HG02981 (cell line): ENCODE measurements around the gene PTPRB.

ENCODE experiments used
- ATAC-seq: cut with Tn5 transposase; IDR thresholded peaks from one replicate; pipeline ENCODE4 v1.9.1; 2021; ENCODE audit warnings: mild to moderate bottlenecking, moderate library complexity; ENCODE audit not compliant: unreplicated experiment

PTPRB gene

DNA sequence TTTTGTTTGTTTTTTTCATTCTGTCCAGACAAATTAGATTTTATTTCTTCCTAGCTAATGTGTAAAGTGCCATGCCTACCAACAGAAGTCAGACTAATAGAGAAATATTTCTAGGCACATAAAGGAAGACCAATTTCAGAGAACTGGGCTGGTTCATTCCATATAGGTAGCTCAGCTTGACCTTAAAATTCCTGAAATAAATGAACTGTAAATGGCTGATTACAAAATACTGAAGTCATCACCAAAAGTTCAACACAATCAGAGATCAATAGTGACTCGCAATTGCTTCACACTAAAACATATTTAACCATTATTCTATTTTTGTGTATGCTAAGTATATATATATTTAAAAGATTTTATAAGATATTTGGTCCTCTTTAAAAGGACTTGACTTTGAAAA is 34.2 kb downstream of the PTPRB start:
- ATAC-seq = no peak

DNA sequence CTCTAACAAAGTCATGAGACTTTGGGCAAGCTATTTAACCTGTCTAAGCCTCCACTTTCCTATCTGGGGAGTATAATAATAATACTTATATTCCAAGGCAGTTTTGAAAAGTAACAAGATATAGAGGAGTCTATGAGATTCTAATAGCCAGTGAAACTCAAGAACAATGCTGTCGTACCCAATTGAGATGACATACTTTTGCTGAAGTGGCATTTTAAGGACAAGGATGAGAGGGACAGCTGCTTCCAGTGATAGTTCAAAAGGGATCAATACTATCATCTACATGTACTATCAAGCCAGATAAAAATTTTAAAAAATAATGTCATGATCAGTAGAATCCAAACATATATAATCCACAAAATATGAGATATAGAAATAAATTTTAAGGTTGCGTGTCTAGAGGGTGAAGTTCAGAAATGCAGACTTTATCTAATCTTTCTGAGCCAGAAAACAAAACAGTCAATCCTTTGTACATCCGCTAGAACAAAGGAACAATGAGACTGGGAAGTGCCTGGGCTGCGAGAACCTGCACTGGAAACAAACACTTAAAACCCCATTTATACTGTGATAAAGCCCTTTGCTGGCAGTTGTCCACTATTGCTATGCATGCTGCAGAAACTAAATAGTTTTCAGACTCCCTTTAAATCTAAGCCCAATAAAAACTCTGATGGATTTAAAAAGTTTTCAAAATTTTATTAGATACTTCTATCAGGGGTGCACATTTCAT is 38.6 kb downstream of the PTPRB start:
- no peak for ATAC-seq

DNA sequence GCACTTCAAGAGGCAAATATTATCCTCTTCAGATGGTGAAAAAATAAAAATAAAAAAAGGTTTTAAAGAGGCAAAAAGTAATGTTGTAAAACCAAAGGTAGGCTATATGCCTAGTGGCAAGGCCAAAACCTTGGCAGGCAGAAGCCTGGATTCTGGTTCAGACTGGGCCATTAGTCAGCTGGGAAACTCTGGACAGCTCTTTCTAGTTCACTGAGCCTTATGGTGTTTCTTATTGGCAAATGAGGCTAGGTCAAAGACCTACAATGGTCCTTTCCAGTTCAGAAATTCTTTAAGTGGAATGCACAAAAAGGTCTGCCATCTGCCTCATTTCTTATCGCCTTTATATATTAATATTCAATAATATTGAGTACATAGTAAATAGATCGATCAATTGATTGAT is 44.6 kb downstream of the PTPRB start:
- ATAC-seq = no peak

DNA sequence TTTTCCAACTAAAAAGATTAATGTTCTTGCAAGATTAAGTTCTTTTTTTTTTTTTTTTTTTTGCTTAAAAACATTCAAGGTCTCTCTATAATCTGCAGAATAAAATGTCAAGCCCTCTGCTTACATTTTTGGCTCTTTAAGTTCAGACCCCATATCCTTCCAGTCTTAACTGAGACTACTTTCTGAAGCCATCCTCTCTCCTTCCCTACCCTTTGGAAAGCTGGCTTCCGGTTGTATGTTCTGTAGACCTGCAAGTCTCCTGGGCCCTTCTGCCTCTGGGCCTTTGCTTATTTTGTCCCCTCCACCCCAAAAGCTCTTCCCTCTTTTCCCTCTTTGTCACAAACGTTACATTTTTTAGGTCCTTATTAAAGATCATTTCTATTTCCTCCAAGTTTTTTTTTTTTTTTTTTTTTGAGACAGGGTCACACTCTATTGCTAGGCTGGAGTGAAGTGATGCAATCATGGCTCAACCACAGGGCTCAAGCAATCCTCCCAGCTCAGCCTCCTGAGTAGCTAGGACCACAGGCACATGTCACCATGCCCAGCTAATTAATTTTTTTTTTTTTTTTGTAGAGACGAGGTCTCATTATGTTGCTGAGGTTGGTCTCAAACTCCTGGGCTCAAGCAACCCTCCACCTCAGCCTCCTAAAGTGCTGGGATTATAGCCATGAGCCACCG is 46.5 kb downstream of the PTPRB start:
- no peak for ATAC-seq

DNA sequence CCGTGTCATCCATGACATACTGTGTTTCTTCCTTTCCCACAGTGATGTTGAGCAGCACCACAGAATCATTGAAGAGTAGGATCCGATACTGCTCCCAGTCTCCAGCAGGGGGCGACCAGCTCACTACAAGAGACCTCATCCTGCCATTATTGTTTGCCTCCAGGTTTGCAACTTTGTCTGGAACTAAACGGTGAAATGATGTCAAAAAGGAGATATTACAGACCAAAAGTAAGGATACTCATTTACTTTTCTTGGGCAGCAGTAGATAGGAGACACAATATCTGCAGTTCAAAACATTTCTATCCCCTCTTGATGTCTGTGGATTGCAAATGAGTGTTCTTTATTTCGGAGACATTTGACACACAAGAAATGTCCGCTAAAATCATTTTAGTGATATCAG is 47.2 kb downstream of the PTPRB start:
- ATAC-seq = peak; percentile 95

DNA sequence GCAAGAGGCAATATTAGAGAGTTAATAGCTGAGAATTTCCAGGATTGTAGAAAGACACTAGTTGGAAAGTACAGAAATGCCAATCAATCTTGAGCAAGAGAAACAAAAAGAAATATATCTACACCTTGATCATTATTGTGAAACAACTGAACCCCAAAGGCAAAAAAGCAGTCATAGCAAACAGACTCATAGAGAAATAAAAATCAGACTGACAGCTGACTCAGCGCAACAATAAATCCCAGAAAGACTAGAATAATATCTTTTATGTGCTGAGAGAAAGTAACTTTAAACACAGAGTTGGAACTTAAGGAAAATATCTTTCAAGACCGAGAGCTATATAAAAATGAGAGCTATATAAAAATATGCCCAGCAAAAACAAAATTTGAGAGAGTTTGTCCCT is 52.9 kb downstream of the PTPRB start:
- no peak for ATAC-seq

DNA sequence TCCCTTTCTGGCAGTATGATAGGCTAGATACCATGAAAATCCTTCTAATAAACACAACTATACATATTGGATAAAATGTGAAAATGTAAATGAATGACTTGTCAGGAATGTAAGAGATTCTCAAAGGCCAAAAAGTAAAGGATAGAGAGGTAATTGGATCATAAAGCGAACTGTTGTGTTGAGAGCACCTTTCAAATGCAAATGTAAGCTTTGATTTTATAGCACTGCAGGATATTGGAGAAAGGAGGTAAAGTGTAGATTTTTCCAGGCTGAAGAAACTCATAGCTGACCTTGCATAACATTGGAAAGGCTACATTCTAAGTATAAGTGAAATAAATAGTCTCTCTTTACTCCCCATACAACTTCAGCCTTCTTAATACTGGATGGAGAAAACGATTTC is 54.0 kb downstream of the PTPRB start:
- ATAC-seq = no peak

DNA sequence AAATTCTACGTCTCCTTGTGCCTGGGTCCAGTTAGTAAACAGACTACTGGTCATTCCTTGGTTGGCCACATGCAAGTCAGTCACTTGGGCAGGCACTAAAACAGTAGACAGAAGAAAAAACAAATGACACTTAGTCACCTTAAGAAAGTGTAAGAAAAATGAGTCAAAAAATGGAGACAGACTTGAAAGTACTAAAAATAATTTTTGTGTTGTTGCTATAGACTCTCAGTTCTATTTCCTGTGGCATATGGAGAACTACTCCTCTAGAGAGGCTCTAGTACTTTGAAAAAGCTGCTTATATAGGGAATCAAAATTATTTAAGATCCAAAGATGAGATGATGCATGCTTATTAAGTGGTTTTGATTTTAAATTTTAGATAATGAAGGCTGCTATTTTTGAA is 56.0 kb downstream of the PTPRB start:
- no peak for ATAC-seq

DNA sequence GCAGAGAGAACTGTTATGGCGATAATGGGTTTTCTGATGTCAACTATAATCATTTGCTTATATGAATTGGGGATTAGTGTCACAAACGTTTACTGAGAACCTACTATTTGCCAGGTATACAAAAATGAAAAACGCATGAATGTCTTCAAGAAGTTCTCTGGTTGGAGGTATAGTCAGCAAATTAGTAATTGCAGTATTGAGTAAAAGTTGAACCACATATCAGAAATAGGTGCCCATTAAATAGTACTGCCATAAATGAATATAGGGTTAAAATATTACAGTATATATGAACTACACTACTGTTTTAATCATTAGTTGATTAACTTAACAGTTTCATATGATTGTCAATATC is 60.0 kb downstream of the PTPRB start:
- ATAC-seq = no peak

DNA sequence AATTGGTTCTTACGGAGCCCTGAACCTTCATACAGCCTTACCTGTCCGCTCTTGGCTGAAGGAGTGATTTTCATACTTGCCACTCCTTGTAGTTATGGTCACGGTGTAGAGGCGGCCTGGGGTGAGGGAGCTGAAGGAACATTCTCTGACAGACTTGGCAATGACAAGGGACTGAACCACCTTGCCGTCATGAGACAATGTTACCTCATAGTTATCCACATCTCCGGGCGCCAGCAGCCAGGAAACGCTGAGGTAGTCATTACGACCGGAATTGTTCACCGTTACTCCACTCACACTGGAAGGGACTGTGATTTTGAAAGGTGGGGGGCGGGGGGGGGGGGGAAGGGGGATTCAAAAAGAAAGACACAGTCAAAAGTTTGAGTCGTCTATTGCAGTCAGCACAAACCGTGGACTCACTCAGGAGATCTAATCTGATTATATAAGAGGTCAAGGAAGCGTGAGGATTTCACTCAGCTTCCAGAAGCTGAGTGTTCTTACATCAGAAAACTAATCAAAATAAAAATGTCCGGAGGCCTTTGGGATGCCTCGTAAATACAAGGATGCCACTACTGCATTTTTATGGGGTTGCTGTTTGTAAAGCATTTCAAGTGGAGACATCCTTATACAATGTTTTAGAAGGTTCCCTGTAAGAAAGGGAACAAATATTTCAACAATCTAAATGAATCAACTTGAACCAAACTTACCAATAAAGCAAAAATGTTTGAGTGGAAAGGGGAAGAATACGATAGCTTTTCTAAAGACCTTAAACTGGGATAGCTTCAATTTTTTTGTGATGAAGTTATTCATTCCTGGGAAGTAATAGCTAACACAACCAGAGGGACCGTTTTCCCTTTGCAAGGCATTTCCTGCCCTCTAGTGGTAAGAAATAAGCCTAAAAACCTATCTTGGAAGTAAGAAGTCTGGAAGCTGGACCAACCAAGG is 60.6 kb downstream of the PTPRB start:
- no peak for ATAC-seq

DNA sequence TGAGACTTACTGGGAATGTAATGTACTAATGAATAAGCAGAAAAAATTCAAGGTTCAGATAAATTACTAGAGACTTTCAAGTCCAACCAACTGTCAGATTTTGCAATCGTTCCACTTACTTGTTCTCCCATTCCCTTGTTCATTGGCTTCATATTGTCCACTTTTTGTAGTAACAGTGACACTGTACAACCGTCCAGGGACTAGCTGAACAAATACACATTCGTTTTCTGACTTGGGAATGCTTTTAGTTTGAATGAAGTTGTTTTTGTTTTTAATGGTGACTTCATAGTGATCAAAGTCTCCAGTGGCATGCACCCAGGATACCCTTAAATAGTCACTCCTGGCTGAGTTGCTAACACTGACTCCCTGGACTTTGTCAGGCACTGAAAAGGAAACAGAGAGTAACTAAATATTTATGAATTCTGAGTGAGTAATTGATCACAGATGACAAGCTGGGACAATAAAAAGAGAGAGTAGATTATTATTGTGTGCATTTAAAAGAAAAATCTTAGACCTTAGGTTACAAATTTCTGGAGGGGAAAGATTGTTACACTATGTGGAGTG is 65.4 kb downstream of the PTPRB start:
- no peak for ATAC-seq

DNA sequence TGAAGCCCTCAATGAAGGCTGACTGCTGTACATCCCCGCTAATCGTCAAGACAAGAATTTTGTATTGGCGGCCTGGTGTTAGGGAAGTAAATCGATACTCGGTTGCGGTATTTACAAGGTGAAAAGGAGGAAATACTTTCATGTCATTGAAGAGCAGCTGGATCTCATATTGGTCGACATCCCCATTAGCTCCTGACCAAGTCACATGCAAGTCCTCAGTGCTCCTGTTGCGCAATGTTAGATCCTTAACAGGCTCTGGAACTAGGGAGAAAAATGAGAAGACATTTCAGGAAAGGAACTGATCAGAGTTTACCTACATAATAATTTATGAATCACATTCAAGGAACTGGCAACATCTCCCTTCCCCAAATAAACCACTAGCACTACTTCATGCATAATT is 66.2 kb downstream of the PTPRB start:
- no peak for ATAC-seq

DNA sequence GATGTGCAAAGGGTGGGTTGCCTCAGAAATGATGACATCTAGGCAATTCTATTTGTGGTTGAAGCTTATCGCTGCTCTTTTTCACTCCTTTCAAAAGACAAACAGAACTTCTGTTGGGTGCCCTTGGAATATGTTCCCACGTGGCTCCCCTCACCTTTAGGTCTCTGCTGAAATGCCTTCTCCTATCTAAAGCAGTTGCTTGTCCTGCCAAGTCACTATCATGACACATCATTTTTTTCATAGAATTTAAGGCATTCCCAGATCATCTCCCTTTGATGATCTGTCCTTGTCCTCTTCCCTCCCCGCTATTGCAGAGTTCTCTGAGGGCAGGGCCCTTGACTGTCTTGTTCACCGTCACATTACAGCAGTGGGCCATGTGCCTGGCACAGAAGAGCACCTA is 75.7 kb downstream of the PTPRB start:
- no peak for ATAC-seq

DNA sequence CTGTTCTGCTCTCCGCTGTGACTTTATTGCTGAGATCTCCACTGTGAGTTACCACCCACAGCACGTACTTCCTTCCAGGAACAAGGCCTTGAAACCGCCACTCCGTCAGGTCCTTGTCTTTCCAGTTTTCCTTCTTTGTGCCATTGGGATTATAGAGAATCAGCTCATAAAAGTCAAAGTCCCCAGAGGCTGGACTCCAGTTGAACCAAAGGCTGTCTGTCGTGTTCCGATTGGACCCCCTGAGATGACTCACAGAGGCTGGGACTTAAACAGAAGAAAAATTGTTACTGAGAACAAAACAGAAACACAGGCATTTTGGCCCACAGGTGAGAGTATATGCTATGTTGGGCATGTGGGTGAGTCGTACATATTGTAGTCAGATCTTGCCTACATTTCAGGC is 76.6 kb downstream of the PTPRB start:
- no peak for ATAC-seq

DNA sequence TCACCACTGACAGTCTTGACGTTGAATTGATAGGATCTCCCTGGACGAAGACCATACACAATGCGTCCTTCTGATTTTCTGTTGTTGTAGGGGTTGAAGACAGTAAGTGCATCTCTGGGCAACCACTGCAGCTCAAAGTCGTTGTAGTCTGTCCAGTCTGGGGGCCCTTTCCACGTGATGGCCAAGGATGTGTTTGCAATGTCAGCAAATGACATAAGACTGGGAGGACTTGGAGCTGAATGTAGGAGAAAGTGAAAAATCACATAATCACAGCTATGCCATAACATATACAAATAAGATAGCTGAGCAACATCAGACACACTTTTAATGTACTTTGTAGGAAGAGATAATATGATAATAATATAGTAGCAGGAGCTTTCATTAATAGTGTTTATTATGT is 77.8 kb downstream of the PTPRB start:
- no peak for ATAC-seq

DNA sequence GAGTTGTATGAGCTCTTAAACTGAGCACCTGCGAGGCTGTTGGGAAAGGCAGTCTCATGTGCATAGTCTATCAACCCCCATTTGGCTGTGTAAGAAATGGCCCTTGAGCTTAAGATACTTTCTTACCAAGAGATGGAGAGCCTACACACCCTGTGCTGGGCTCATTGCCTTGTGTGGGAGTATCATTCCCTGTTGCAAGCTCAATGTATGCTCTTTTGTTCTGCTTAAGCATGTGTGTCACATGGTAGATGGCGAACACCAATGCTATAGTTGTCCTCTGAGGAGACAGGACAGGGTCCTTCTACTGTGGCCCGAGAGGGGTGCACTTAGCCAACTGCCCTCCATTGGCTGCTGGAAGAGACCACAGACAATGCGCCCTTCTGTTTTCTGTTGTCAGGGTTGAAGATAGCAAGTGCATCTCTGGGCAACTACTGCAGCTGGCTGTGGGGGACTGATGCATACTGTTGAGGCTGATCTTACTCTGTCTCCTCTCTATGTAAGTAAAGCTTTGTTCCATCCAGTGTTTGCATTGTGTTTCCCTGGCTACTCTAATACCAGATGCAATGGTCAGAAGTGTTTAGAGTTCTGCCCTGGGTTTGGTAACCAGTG is 79.5 kb downstream of the PTPRB start:
- ATAC-seq = no peak

DNA sequence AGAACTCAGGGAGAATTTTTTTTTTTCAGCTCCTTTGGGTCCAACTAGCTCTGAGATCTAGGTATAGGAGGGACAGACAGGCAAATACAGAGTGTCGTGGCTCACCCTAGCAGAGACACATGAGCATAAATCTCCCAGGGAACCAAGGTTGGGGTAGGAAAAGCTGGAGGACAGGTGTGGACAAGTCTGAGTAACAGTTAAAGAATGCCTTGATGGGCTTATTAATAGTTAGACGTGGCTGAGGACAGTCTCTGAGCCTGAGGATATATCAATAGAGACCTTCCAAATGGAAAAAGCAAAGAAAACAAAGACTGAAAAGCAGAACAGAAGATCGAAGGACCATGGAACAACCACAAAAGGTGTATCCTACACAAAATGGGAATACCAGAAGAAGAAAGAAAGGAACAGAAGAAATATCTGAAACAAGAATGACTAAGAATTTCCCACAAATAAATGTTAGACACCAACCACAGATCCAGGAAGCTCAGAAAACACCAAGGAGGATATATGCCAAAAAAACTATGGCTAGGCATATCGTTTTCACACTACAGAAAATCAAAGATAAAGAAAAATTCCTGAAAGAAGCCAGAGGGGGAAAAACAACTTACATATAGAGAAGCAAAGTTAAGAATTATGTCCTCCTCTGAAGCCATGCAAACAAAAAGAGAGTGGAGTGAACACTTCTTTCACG is 80.9 kb downstream of the PTPRB start:
- no peak for ATAC-seq

DNA sequence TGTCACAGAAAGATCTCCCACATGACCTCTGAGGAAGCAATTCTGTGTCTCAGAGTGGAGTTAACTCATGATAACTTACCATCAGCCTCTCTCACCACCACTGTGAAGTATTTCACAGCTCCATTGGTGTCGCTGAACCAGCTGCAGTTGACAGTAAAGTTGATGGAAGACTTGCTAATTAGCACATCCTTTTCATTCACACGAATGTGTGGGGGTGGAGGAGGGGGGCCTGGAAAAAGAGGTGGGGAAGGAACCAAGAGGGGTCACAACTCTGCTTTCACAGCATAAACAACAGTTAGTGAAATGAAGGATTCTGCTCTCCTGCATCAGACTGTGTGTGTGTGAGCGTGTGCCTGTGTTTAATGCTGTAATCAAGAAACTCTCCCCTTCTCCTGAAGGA is 82.1 kb downstream of the PTPRB start:
- ATAC-seq = no peak

DNA sequence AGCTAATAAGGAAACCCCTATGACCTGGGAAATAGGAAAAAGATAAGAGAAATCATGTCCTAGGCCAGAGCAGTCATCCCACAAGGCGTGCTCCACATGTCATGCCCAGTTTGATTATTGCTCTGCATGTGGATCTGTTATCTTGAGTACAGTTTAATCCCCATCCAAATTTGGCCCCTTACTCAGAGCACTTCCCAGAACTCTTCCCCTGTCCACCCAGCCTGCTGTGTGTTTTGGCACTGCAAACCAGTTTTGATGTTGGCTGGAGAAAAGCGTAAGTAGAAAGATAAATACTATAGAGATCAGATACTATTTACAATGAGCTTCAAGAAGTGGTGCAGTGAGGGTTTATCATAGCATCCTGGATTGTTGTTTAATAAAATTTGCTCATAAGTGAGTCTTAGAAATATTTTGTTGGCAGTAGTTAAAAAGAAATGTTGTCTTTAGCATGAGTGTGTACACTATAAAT is 83.8 kb downstream of the PTPRB start:
- no peak for ATAC-seq

DNA sequence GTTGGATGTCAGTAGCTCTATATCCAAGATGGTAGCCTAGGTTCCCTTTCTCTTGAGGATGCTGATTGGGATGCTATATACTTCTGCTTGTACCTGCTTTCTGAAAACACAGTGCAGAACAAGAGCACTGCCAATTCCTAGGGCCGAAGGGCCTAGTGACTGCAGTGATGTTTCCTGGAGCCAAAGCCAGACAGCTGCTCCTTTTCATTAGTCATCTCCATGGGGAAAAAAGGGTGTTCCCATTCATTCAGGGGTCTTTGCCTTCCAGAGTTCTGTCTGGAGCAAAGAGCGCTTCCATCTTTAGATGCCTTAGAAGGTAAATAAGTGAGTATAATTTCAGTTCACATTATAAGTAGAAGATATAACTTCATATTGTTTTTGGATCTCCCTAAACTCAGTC is 85.5 kb downstream of the PTPRB start:
- no peak for ATAC-seq
